Frontal cortex (tissue), 4 donors: Measurements from ENCODE around the gene BEAN1. TPM values are rescaled to one million over a fixed set of nuclear protein-coding genes. Genes with fewer than 3 reads are reported as not detected.
"Not testable (repeated sequence)": the region's sequence is repeated elsewhere in the genome, so short reads cannot be mapped to it uniquely, and the experiment has no call there.

Experiments
- DNase-seq, 2 donors: peaks; one replicate each; pipeline ENCODE4 v3.0.0; 2012; ENCODE audit warnings: low spot score in 2 of 2
- FAIRE-seq: peaks from 2 replicates; lab custom pipeline; 2012; peaks lifted over from hg19 to GRCh38; lab: Jason Lieb, UNC
- total RNA-seq: library from RNA; depleted of rRNA; stranded (reverse); fragments of >200 nt; gene quantifications from one replicate; pipeline ENCODE4 v1.2.3, GENCODE V29; 2014
- donor health status: control.
- donor health status: control.
- donor health status: control.

BEAN1 gene
- total RNA-seq, 1 donor from 2014 or later, result 4.5 TPM

- FAIRE-seq (no peak), DNase-seq (no peak)
These were observed 10.4 kb downstream of the BEAN1 start for GRCh38 chr16:66437391-66437945.

GRCh38 chr16:66438536-66438935 lies 11.4 kb downstream of the BEAN1 start:
- DNase-seq, result no peak
- no peak for FAIRE-seq

- DNase-seq, result no peak
- no peak for FAIRE-seq
These were observed 12.1 kb downstream of the BEAN1 start for GRCh38 chr16:66439051-66439730.

GRCh38 chr16:66440271-66440802 lies 13.2 kb downstream of the BEAN1 start:
- no peak for DNase-seq
- FAIRE-seq, result no peak

GRCh38 chr16:66440970-66441369 lies 13.9 kb downstream of the BEAN1 start:
- DNase-seq (no peak), FAIRE-seq (no peak)

- DNase-seq (no peak), FAIRE-seq (no peak)
These were observed 14.7 kb downstream of the BEAN1 start for GRCh38 chr16:66441586-66442375.

GRCh38 chr16:66442502-66443268 lies 15.6 kb downstream of the BEAN1 start:
- DNase-seq, result no peak
- no peak for FAIRE-seq

GRCh38 chr16:66443269-66443652 lies 16.2 kb downstream of the BEAN1 start:
- FAIRE-seq, result no peak

GRCh38 chr16:66444049-66444481 lies 17.0 kb downstream of the BEAN1 start:
- no peak for FAIRE-seq
- DNase-seq, result no peak

More at GRCh38 chr16:66443269-66443652, 16.2 kb downstream of the BEAN1 start:
- no peak for DNase-seq

GRCh38 chr16:66446737-66447136 lies 19.6 kb downstream of the BEAN1 start:
- FAIRE-seq, result no peak
- DNase-seq, result no peak

GRCh38 chr16:66447491-66447890 lies 20.4 kb downstream of the BEAN1 start:
- no peak for FAIRE-seq

GRCh38 chr16:66451548-66451947 lies 24.5 kb downstream of the BEAN1 start:
- DNase-seq (no peak), FAIRE-seq (no peak)

More at GRCh38 chr16:66447491-66447890, 20.4 kb downstream of the BEAN1 start:
- no peak for DNase-seq

- FAIRE-seq, result not testable (repeated sequence)
These were observed 26.1 kb downstream of the BEAN1 start for GRCh38 chr16:66453230-66453629.

GRCh38 chr16:66454751-66455150 lies 27.7 kb downstream of the BEAN1 start:
- FAIRE-seq (no peak), DNase-seq (no peak)

More at GRCh38 chr16:66453230-66453629, 26.1 kb downstream of the BEAN1 start:
- not testable (repeated sequence) for DNase-seq

- no peak for DNase-seq
- no peak for FAIRE-seq
These were observed 28.9 kb downstream of the BEAN1 start for GRCh38 chr16:66455970-66456369.

GRCh38 chr16:66457888-66458287 lies 30.8 kb downstream of the BEAN1 start:
- no peak for DNase-seq
- no peak for FAIRE-seq

GRCh38 chr16:66458292-66458691 lies 31.2 kb downstream of the BEAN1 start:
- DNase-seq, result no peak
- no peak for FAIRE-seq

GRCh38 chr16:66458853-66459252 lies 31.8 kb downstream of the BEAN1 start:
- FAIRE-seq, result no peak
- no peak for DNase-seq

- DNase-seq (no peak), FAIRE-seq (no peak)
These were observed 32.8 kb downstream of the BEAN1 start for GRCh38 chr16:66459878-66460277.

GRCh38 chr16:66460703-66461102 lies 33.6 kb downstream of the BEAN1 start:
- DNase-seq (no peak), FAIRE-seq (no peak)
